IPS-15b (cell line): ENCODE measurements around the gene RLN3.
A peak's percentile ranks its signal among the peaks of the same experiment; 100 is the strongest.

Experiments used
- H3K27me3 ChIP-seq: one replicate; pipeline ENCODE4 v1.6.1; 2013; ENCODE audit warnings: low read length; ENCODE audit not compliant: control insufficient read depth, insufficient read depth
- H3K36me3 ChIP-seq: one replicate; pipeline ENCODE4 v1.6.1; 2013; ENCODE audit warnings: low read length; ENCODE audit not compliant: control insufficient read depth, insufficient read depth
- H3K4me1 ChIP-seq: one replicate; pipeline ENCODE4 v1.6.1; 2013; ENCODE audit warnings: mild to moderate bottlenecking, low read length; ENCODE audit not compliant: control insufficient read depth, insufficient read depth
- H3K4me3 ChIP-seq: one replicate; pipeline ENCODE4 v1.5.1; 2013; ENCODE audit warnings: low read depth, low read length
- H3K9ac ChIP-seq: one replicate; pipeline ENCODE4 v1.6.1; 2013; ENCODE audit warnings: low read depth, mild to moderate bottlenecking, low read length
- H3K9me3 ChIP-seq: one replicate; pipeline ENCODE4 v1.6.1; 2013; ENCODE audit warnings: mild to moderate bottlenecking, low read length; ENCODE audit not compliant: control insufficient read depth, insufficient read depth

Gene RLN3

GRCh38 chr19:13984875-13985741 lies 42.8 kb upstream of the RLN3 start:
- Histone ChIP-seq H3K9ac (no peak overlapping the region), H3K27me3 (no peaks in the 10 kb centered on the region), H3K9me3 (no peaks in the 10 kb centered on the region), H3K4me1 (peaks cover 14% of the 10 kb centered on the region), H3K36me3 (no peaks in the 10 kb centered on the region), H3K4me3 (no peak overlapping the region)

GRCh38 chr19:13985771-13986347 lies 42.1 kb upstream of the RLN3 start:
- H3K27me3 ChIP-seq: no peaks in the 10 kb centered on the region
- H3K4me3 ChIP-seq: peak overlapping the region; percentile 22
- H3K9ac ChIP-seq: peak overlapping the region; percentile 79
- H3K4me1 ChIP-seq: peaks cover 14% of the 10 kb centered on the region
- no peaks in the 10 kb centered on the region for H3K36me3 ChIP-seq
- no peaks in the 10 kb centered on the region for H3K9me3 ChIP-seq

- H3K4me1 ChIP-seq: peaks cover 14% of the 10 kb centered on the region
- H3K9ac ChIP-seq: peak overlapping the region; percentile 79
- no peaks in the 10 kb centered on the region for H3K36me3 ChIP-seq
- no peaks in the 10 kb centered on the region for H3K9me3 ChIP-seq
- H3K27me3 ChIP-seq: no peaks in the 10 kb centered on the region
- H3K4me3 ChIP-seq: peak overlapping the region; percentile 22
Observed at GRCh38 chr19:13986348-13986904, 41.5 kb upstream of the RLN3 start.

GRCh38 chr19:13987101-13987890 lies 40.7 kb upstream of the RLN3 start:
- Histone ChIP-seq H3K4me3 (peak overlapping the region; percentile 8), H3K9me3 (no peaks in the 10 kb centered on the region), H3K36me3 (peaks cover 4% of the 10 kb centered on the region), H3K27me3 (no peaks in the 10 kb centered on the region), H3K4me1 (peaks cover 14% of the 10 kb centered on the region), H3K9ac (peak overlapping the region; percentile 65)

- Histone ChIP-seq H3K27me3 (no peaks in the 10 kb centered on the region), H3K36me3 (peaks cover 4% of the 10 kb centered on the region), H3K4me1 (peaks cover 10% of the 10 kb centered on the region), H3K4me3 (no peak overlapping the region), H3K9ac (no peak overlapping the region), H3K9me3 (no peaks in the 10 kb centered on the region)
Observed at GRCh38 chr19:13989487-13989886, 38.5 kb upstream of the RLN3 start.

GRCh38 chr19:13990085-13990484 lies 37.9 kb upstream of the RLN3 start:
- Histone ChIP-seq H3K4me1 (peaks cover 10% of the 10 kb centered on the region), H3K9me3 (no peaks in the 10 kb centered on the region), H3K9ac (no peak overlapping the region), H3K27me3 (no peaks in the 10 kb centered on the region), H3K36me3 (peaks cover 4% of the 10 kb centered on the region), H3K4me3 (no peak overlapping the region)

GRCh38 chr19:13992025-13992424 lies 35.9 kb upstream of the RLN3 start:
- H3K36me3 ChIP-seq: peaks cover 4% of the 10 kb centered on the region
- no peak overlapping the region for H3K9ac ChIP-seq
- H3K4me1 ChIP-seq: peaks cover 1% of the 10 kb centered on the region
- no peaks in the 10 kb centered on the region for H3K9me3 ChIP-seq
- H3K27me3 ChIP-seq: no peaks in the 10 kb centered on the region
- H3K4me3 ChIP-seq: no peak overlapping the region

- Histone ChIP-seq H3K27me3 (no peaks in the 10 kb centered on the region), H3K9ac (no peak overlapping the region), H3K4me3 (no peak overlapping the region), H3K9me3 (no peaks in the 10 kb centered on the region), H3K36me3 (peaks cover 4% of the 10 kb centered on the region), H3K4me1 (no peaks in the 10 kb centered on the region)
Observed at GRCh38 chr19:13993590-13994300, 34.2 kb upstream of the RLN3 start.

GRCh38 chr19:13995017-13995728 lies 32.8 kb upstream of the RLN3 start:
- Histone ChIP-seq H3K36me3 (peaks cover 4% of the 10 kb centered on the region), H3K4me1 (no peaks in the 10 kb centered on the region)

GRCh38 chr19:13995878-13996765 lies 31.8 kb upstream of the RLN3 start:
- H3K36me3 ChIP-seq: peaks cover 4% of the 10 kb centered on the region

More at GRCh38 chr19:13995017-13995728, 32.8 kb upstream of the RLN3 start:
- H3K9ac ChIP-seq: no peak overlapping the region
- H3K9me3 ChIP-seq: no peaks in the 10 kb centered on the region
- H3K27me3 ChIP-seq: no peaks in the 10 kb centered on the region
- no peak overlapping the region for H3K4me3 ChIP-seq

More at GRCh38 chr19:13995878-13996765, 31.8 kb upstream of the RLN3 start:
- Histone ChIP-seq H3K4me3 (no peak overlapping the region), H3K9ac (no peak overlapping the region), H3K27me3 (no peaks in the 10 kb centered on the region), H3K4me1 (no peaks in the 10 kb centered on the region), H3K9me3 (no peaks in the 10 kb centered on the region)
